ENCODE data around the gene SUCO. TPM values are rescaled to one million over a fixed set of nuclear protein-coding genes. Genes with fewer than 3 reads are reported as not detected.

SUCO gene
- total RNA-seq, 4 donors from 2014 or later: 30.0 to 32.8 (median 30.7) TPM

DNA sequence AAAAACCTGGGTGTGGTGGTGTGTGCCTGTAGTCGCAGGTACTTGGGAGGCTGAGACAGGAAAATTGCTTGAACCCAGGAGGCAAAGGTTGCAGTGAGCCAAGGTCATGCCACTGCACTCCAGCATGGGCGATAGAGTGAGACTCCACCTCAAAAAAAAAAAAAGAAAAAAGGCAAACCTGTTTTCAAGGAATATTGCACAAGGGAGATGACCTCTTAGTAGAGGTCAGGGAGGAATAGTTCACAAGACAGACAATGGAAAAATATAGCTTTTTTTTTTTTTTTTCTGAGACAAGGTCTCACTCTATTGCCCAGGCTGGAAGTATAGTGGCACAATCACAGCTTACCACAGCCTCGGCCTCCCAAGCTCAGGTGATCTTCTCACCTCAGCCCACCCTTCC, 22.5 kb upstream of the SUCO start:
- no peak for DNase-seq (ENCODE audit: low spot score in 2 of 2)
- 88 to 91% methylated on average over 3 of the region's 3 CpGs for WGBS, 2 donors
- intact Hi-C loops (cut with DNase I; ENCODE audit: low total_unique reads): no loop called here
- TF ChIP-seq POLR2A (IDR thresholded peaks at IDR 0.05): no peak
- TF ChIP-seq, protein P1, sequence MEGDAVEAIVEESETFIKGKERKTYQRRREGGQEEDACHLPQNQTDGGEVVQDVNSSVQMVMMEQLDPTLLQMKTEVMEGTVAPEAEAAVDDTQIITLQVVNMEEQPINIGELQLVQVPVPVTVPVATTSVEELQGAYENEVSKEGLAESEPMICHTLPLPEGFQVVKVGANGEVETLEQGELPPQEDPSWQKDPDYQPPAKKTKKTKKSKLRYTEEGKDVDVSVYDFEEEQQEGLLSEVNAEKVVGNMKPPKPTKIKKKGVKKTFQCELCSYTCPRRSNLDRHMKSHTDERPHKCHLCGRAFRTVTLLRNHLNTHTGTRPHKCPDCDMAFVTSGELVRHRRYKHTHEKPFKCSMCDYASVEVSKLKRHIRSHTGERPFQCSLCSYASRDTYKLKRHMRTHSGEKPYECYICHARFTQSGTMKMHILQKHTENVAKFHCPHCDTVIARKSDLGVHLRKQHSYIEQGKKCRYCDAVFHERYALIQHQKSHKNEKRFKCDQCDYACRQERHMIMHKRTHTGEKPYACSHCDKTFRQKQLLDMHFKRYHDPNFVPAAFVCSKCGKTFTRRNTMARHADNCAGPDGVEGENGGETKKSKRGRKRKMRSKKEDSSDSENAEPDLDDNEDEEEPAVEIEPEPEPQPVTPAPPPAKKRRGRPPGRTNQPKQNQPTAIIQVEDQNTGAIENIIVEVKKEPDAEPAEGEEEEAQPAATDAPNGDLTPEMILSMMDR (IDR thresholded peaks at IDR 0.05): no peak
- H3K4me3 ChIP-seq (ENCODE audit: low read depth, poor library complexity, severe bottlenecking): no peak overlapping the region

DNA sequence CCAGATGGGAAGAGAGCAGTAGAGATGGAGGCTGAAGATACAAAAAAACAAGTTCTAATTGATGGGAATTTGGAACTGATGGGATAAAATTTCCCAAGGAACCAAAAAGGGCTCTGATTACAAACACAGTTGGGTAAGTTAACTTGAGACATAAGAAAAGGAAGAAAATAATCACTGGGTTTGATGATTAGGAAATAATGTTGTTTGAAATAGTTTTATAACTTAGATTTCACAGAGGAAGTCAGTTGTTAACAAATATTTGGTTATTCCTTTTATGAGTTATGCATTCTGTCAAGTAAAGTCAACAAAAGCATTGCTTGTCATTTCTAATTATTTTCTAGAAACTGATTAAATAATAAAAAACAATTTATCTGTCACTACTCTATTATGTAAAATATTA, 20.4 kb upstream of the SUCO start:
- intact Hi-C loops (cut with DNase I; ENCODE audit: low total_unique reads): no loop called here
- TF ChIP-seq, protein P1 (IDR thresholded peaks at IDR 0.05): no peak
- TF ChIP-seq POLR2A (IDR thresholded peaks at IDR 0.05): no peak
- no peak overlapping the region for H3K4me3 ChIP-seq (ENCODE audit: low read depth, poor library complexity, severe bottlenecking)
- DNase-seq (ENCODE audit: low spot score in 2 of 2): no peak

- no peak overlapping the region for H3K4me3 ChIP-seq (ENCODE audit: low read depth, poor library complexity, severe bottlenecking)
- TF ChIP-seq POLR2A (IDR thresholded peaks at IDR 0.05): no peak
- TF ChIP-seq, protein P1 (IDR thresholded peaks at IDR 0.05): no peak
- DNase-seq (ENCODE audit: low spot score in 2 of 2): no peak
- intact Hi-C loops (cut with DNase I; ENCODE audit: low total_unique reads): no loop called here
These were observed 19.5 kb upstream of the SUCO start for GRCh38 chr1:172513479-172513878.

- intact Hi-C loops (cut with DNase I; ENCODE audit: low total_unique reads): no loop called here
- no peak for DNase-seq (ENCODE audit: low spot score in 2 of 2)
- 80% methylated on average over 3 of the region's 3 CpGs for WGBS, 2 donors
These were observed 18.8 kb upstream of the SUCO start for GRCh38 chr1:172514108-172514507.

DNA sequence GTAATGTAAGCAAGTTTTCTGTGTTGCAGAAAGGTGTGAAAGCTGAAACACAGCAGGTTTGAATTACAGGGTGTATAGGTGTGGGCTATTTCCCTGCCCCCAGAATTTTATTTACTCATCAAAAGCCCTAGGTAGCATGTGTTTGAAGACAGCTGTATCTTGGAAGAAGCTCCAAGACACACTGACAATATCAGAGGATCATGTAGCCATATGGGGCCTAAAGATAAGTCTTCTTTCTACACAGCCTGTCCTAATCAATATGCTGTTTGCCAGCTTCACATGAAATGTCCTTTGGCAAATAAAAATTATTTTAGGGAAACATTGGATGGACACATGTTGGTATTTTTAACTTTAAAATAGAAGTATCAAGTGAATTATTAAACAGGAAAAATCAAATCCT, 17.5 kb upstream of the SUCO start:
- intact Hi-C loops (cut with DNase I; ENCODE audit: low total_unique reads): no loop called here
- DNase-seq (ENCODE audit: low spot score in 2 of 2): no peak
- TF ChIP-seq POLR2A (IDR thresholded peaks at IDR 0.05): no peak

More at GRCh38 chr1:172514108-172514507, 18.8 kb upstream of the SUCO start:
- TF ChIP-seq, protein P1 (IDR thresholded peaks at IDR 0.05): no peak
- no peak for TF ChIP-seq POLR2A (IDR thresholded peaks at IDR 0.05)
- no peak overlapping the region for H3K4me3 ChIP-seq (ENCODE audit: low read depth, poor library complexity, severe bottlenecking)

GRCh38 chr1:172515927-172516326, 17.0 kb upstream of the SUCO start:
- TF ChIP-seq, protein P1 (IDR thresholded peaks at IDR 0.05): no peak
- no peak for TF ChIP-seq POLR2A (IDR thresholded peaks at IDR 0.05)
- no peak overlapping the region for H3K4me3 ChIP-seq (ENCODE audit: low read depth, poor library complexity, severe bottlenecking)
- no peak for DNase-seq (ENCODE audit: low spot score in 2 of 2)
- intact Hi-C loops (cut with DNase I; ENCODE audit: low total_unique reads): no loop called here
- 67 to 88% methylated on average over 1 of the region's 1 CpG for WGBS, 2 donors

More for the DNA sequence above, 17.5 kb upstream of the SUCO start:
- no peak overlapping the region for H3K4me3 ChIP-seq (ENCODE audit: low read depth, poor library complexity, severe bottlenecking)

All from lower leg skin (tissue), 4 donors.